ENCODE results near the gene CACNG3. TPM values are rescaled to one million over a fixed set of nuclear protein-coding genes. Genes with fewer than 3 reads are reported as not detected.
"Not testable (repeated sequence)": the region's sequence is repeated elsewhere in the genome, so short reads cannot be mapped to it uniquely, and the experiment has no call there.

The CACNG3 gene
- total RNA-seq (2014; rRNA removed; shearing (Covaris generic)) = not detected in 2 replicates
- polyA plus RNA-seq (2015; cell fraction: cytosol; rRNA removed) = not detected in 2 replicates
- polyA plus RNA-seq (2015; cell fraction: nucleus; rRNA removed) = not detected in 2 replicates

GRCh38 chr16:24255456-24256371, at the start of gene CACNG3:
Gene CACNG3 (plus strand): TSS chr16:24256335. CDS start chr16:24256755, 420 bp downstream.
- in situ Hi-C loops (cut with HindIII; ENCODE audit: low pct_unique_long_range_greater_than_20kb, low sequenced_read_pairs) = no loop called here
- peak; percentile 31 for DNase-seq (ENCODE audit: low read depth, low spot score)

- in situ Hi-C loops (cut with HindIII; ENCODE audit: low pct_unique_long_range_greater_than_20kb, low sequenced_read_pairs) = no loop called here
- DNase-seq (ENCODE audit: low read depth, low spot score) = no peak
Observed at GRCh38 chr16:24206926-24207325, 49.2 kb upstream of the CACNG3 start.

- in situ Hi-C loops (cut with HindIII; ENCODE audit: low pct_unique_long_range_greater_than_20kb, low sequenced_read_pairs) = no loop called here
- peak; percentile 2 for DNase-seq (ENCODE audit: low read depth, low spot score)
Observed at GRCh38 chr16:24208710-24209109, 47.4 kb upstream of the CACNG3 start.

- in situ Hi-C loops (cut with HindIII; ENCODE audit: low pct_unique_long_range_greater_than_20kb, low sequenced_read_pairs) = no loop called here
Observed at GRCh38 chr16:24214992-24215391, 41.1 kb upstream of the CACNG3 start.

GRCh38 chr16:24216961-24217360, 39.2 kb upstream of the CACNG3 start:
- in situ Hi-C loops (cut with HindIII; ENCODE audit: low pct_unique_long_range_greater_than_20kb, low sequenced_read_pairs) = no loop called here

More at GRCh38 chr16:24214992-24215391, 41.1 kb upstream of the CACNG3 start:
- DNase-seq (ENCODE audit: low read depth, low spot score) = no peak

GRCh38 chr16:24217461-24217860, 38.7 kb upstream of the CACNG3 start:
- DNase-seq (ENCODE audit: low read depth, low spot score) = no peak
- in situ Hi-C loops (cut with HindIII; ENCODE audit: low pct_unique_long_range_greater_than_20kb, low sequenced_read_pairs) = no loop called here

More at GRCh38 chr16:24216961-24217360, 39.2 kb upstream of the CACNG3 start:
- DNase-seq (ENCODE audit: low read depth, low spot score) = no peak

- in situ Hi-C loops (cut with HindIII; ENCODE audit: low pct_unique_long_range_greater_than_20kb, low sequenced_read_pairs) = no loop called here
- no peak for DNase-seq (ENCODE audit: low read depth, low spot score)
Observed at GRCh38 chr16:24218299-24218698, 37.8 kb upstream of the CACNG3 start.

GRCh38 chr16:24221219-24221618, 34.9 kb upstream of the CACNG3 start:
- in situ Hi-C loops (cut with HindIII; ENCODE audit: low pct_unique_long_range_greater_than_20kb, low sequenced_read_pairs) = no loop called here
- DNase-seq (ENCODE audit: low read depth, low spot score) = no peak

- no peak for DNase-seq (ENCODE audit: low read depth, low spot score)
- in situ Hi-C loops (cut with HindIII; ENCODE audit: low pct_unique_long_range_greater_than_20kb, low sequenced_read_pairs) = no loop called here
Observed at GRCh38 chr16:24228514-24228913, 27.6 kb upstream of the CACNG3 start.

- in situ Hi-C loops (cut with HindIII; ENCODE audit: low pct_unique_long_range_greater_than_20kb, low sequenced_read_pairs) = no loop called here
- no peak for DNase-seq (ENCODE audit: low read depth, low spot score)
Observed at GRCh38 chr16:24232936-24233335, 23.2 kb upstream of the CACNG3 start.

- DNase-seq (ENCODE audit: low read depth, low spot score) = no peak
- in situ Hi-C loops (cut with HindIII; ENCODE audit: low pct_unique_long_range_greater_than_20kb, low sequenced_read_pairs) = no loop called here
Observed at GRCh38 chr16:24234737-24235136, 21.4 kb upstream of the CACNG3 start.

GRCh38 chr16:24235806-24236205, 20.3 kb upstream of the CACNG3 start:
- in situ Hi-C loops (cut with HindIII; ENCODE audit: low pct_unique_long_range_greater_than_20kb, low sequenced_read_pairs) = no loop called here
- no peak for DNase-seq (ENCODE audit: low read depth, low spot score)

GRCh38 chr16:24238846-24239245, 17.3 kb upstream of the CACNG3 start:
- DNase-seq (ENCODE audit: low read depth, low spot score); in situ Hi-C loops (cut with HindIII; ENCODE audit: low pct_unique_long_range_greater_than_20kb, low sequenced_read_pairs): not testable (repeated sequence)

- no peak for DNase-seq (ENCODE audit: low read depth, low spot score)
- in situ Hi-C loops (cut with HindIII; ENCODE audit: low pct_unique_long_range_greater_than_20kb, low sequenced_read_pairs) = no loop called here
Observed at GRCh38 chr16:24246911-24247607, 9.1 kb upstream of the CACNG3 start.

- in situ Hi-C loops (cut with HindIII; ENCODE audit: low pct_unique_long_range_greater_than_20kb, low sequenced_read_pairs) = no loop called here
- peak; percentile 62 for DNase-seq (ENCODE audit: low read depth, low spot score)
Observed at GRCh38 chr16:24253192-24253591, 2.9 kb upstream of the CACNG3 start.

- no peak for DNase-seq (ENCODE audit: low read depth, low spot score)
- in situ Hi-C loops (cut with HindIII; ENCODE audit: low pct_unique_long_range_greater_than_20kb, low sequenced_read_pairs) = no loop called here
Observed at GRCh38 chr16:24257958-24258357, 1.8 kb downstream of the CACNG3 start.

GRCh38 chr16:24258791-24259190, 2.7 kb downstream of the CACNG3 start:
- DNase-seq (ENCODE audit: low read depth, low spot score) = no peak
- in situ Hi-C loops (cut with HindIII; ENCODE audit: low pct_unique_long_range_greater_than_20kb, low sequenced_read_pairs) = no loop called here

- no peak for DNase-seq (ENCODE audit: low read depth, low spot score)
- in situ Hi-C loops (cut with HindIII; ENCODE audit: low pct_unique_long_range_greater_than_20kb, low sequenced_read_pairs) = no loop called here
Observed at GRCh38 chr16:24262816-24263215, 6.7 kb downstream of the CACNG3 start.

Measured in SK-MEL-5 (cell line).